Ovary (tissue), 9 donors: ENCODE measurements around the gene ACTRT3. TPM values are rescaled to one million over a fixed set of nuclear protein-coding genes. Genes with fewer than 3 reads are reported as not detected.

Experiments
- DNase-seq, 5 donors: peaks; one replicate each; pipeline ENCODE4 v3.0.0-alpha.2; 2019 to 2020
- H3K27ac ChIP-seq, 2 donors: fragments of 200-600 bp; one replicate each; pipeline versions ENCODE4 v1.5.1 to v1.8.0; 2019 to 2022
- H3K27me3 ChIP-seq: fragments of 200-600 bp; one replicate; pipeline ENCODE4 v1.8.0; 2022
- H3K36me3 ChIP-seq: fragments of 200-600 bp; sonication (generic); one replicate; pipeline ENCODE4 v1.5.1; 2019
- H3K4me1 ChIP-seq: one replicate; pipeline ENCODE4 v1.8.1; 2013; ENCODE audit warnings: mild to moderate bottlenecking, moderate library complexity; ENCODE audit not compliant: insufficient read depth
- H3K4me3 ChIP-seq: fragments of 200-600 bp; sonication (generic); one replicate; pipeline ENCODE4 v1.5.1; 2017
- H3K9me3 ChIP-seq, 2 donors: fragments of 200-600 bp in 1 of 2; sonication (generic) in 1 of 2; one replicate each; pipeline versions ENCODE4 v1.5.1 to v1.8.1; 2013 to 2019; ENCODE audit warnings: mild to moderate bottlenecking in 1 of 2, moderate library complexity in 1 of 2
- CTCF ChIP-seq, 3 donors: fragments of 450-650 bp in 2 of 3; fragments of 200-600 bp in 1 of 3; IDR thresholded peaks; one replicate each; pipeline versions ENCODE4 v1.5.1 to v1.8.0; 2016 to 2022; ENCODE audit warnings: antibody characterized with exemption in 3 of 3, mild to moderate bottlenecking in 1 of 3
- EP300 ChIP-seq: sonication (generic); formaldehyde crosslinking; IDR thresholded peaks from one replicate; pipeline ENCODE4 v1.6.1; 2017; ENCODE audit warnings: antibody characterized with exemption
- POLR2A ChIP-seq: fragments of 450-650 bp; IDR thresholded peaks from one replicate; pipeline ENCODE4 v1.6.1; 2017; ENCODE audit warnings: antibody characterized with exemption, mild to moderate bottlenecking, moderate library complexity
- WGBS, 3 donors: extraction: QIAGEN DNeasy Blood & Tissue Kit in 1 of 3; methylation state at CpG; one replicate each; pipeline versions ENCODE4 v1.1.5 to v1.1.7; 2013 to 2017; 5-methylcytosine and 5-hydroxymethylcytosine counted together
- intact Hi-C, 4 donors: fragments of 100-400 bp; cut with DNase I; formaldehyde crosslinking; loops; one replicate each; pipeline versions ENCODE4 v1.11.0 to v1.15.1; 2022 to 2023
- polyA plus RNA-seq, 2 donors: library from polyadenylated mRNA; stranded (reverse); fragments of 200-250 nt in 1 of 2; fragments of 350-450 nt in 1 of 2; fragmentation: Illumina TruSeq in 1 of 2; extraction: RNeasy Lipid Tissue Mini Kit (QIAGEN cat#74804) in 1 of 2; gene quantifications; one replicate each; pipeline ENCODE4 v1.2.3, GENCODE V29; 2013 to 2014
- total RNA-seq, 7 donors: library from RNA; depleted of rRNA in 2 of 7; stranded (reverse); fragments of >200 nt in 2 of 7; fragmentation: NEBNext Ultra II Directional in 3 of 7; extraction: Animal tissue kit (Norgen Biotek cat#: 25700) in 3 of 7; gene quantifications; one replicate each; pipeline versions ENCODE4 v1.1.0 to v1.2.4, GENCODE V29; 2016 to 2023
- donor health status: DM: no; HTN: no; CAD: no; lungs with moderate emphysema.
- donor health status: DM: no; HTN: no; CAD: no.
- donor health status: Bipolar disorder and iron deficiency.
- donor health status: DM: yes; HTN: yes; CAD: no.
- donor health status: DM: no; HTN: no; CAD: no.
- donor health status: DM: yes; HTN: yes; CAD: no.

The ACTRT3 gene
- total and polyA plus RNA-seq, 9 donors: 0.34 to 3.8 (median 2.5) TPM

GRCh38 chr3:169809230-169809795, 40.0 kb upstream of the ACTRT3 start:
- DNase-seq: no peak
- intact Hi-C loops: no loop called here
- 37 to 42% (median 39%) methylated on average over 2 of the region's 2 CpGs for WGBS, 3 donors
- H3K27me3 ChIP-seq: no peaks in the 10 kb centered on the region
- no peaks in the 10 kb centered on the region for H3K9me3 ChIP-seq
- TF ChIP-seq CTCF (IDR thresholded peaks at IDR 0.05) (no peak), POLR2A (no peak), EP300 (no peak)
- no peak overlapping the region for H3K4me3 ChIP-seq
- H3K4me1 ChIP-seq: peaks cover 2% of the 10 kb centered on the region
- H3K27ac ChIP-seq: no peak overlapping the region
- no peaks in the 10 kb centered on the region for H3K36me3 ChIP-seq

GRCh38 chr3:169804681-169805080, 35.3 kb upstream of the ACTRT3 start:
- no peak for TF ChIP-seq CTCF (IDR thresholded peaks at IDR 0.05)
- no peak for TF ChIP-seq POLR2A
- no peak for TF ChIP-seq EP300
- WGBS, 3 donors: 93 to 96% (median 94%) methylated on average over 3 of the region's 3 CpGs
- H3K27me3 ChIP-seq: no peaks in the 10 kb centered on the region
- no peak overlapping the region for H3K27ac ChIP-seq
- peaks cover 2% of the 10 kb centered on the region for H3K4me1 ChIP-seq
- intact Hi-C loops: no loop called here
- no peaks in the 10 kb centered on the region for H3K36me3 ChIP-seq
- no peaks in the 10 kb centered on the region for H3K9me3 ChIP-seq
- no peak for DNase-seq
- no peak overlapping the region for H3K4me3 ChIP-seq

- Histone ChIP-seq H3K4me3 (no peak overlapping the region), H3K27ac (no peak overlapping the region), H3K4me1 (no peaks in the 10 kb centered on the region), H3K9me3 (no peaks in the 10 kb centered on the region), H3K36me3 (no peaks in the 10 kb centered on the region), H3K27me3 (no peaks in the 10 kb centered on the region)
- 96 to 100% (median 100%) methylated on average over 1 of the region's 1 CpG for WGBS, 3 donors
- DNase-seq: no peak
- TF ChIP-seq EP300 (no peak), CTCF (IDR thresholded peaks at IDR 0.05) (no peak), POLR2A (no peak)
- intact Hi-C loops: no loop called here
Measured at GRCh38 chr3:169792359-169792758, 23.0 kb upstream of the ACTRT3 start.

GRCh38 chr3:169790687-169791429, 21.5 kb upstream of the ACTRT3 start:
- 83 to 89% (median 87%) methylated on average over 4 of the region's 4 CpGs for WGBS, 3 donors
- Histone ChIP-seq H3K27me3 (no peaks in the 10 kb centered on the region), H3K9me3 (no peaks in the 10 kb centered on the region), H3K4me3 (no peak overlapping the region), H3K4me1 (no peaks in the 10 kb centered on the region), H3K36me3 (no peaks in the 10 kb centered on the region), H3K27ac (no peak overlapping the region)
- DNase-seq: no peak
- TF ChIP-seq EP300 (no peak), POLR2A (no peak), CTCF (IDR thresholded peaks at IDR 0.05) (no peak)
- intact Hi-C loops: no loop called here
